WERI-Rb-1 (cell line): ENCODE results near the gene ZNF84.

Experiments used
- DNase-seq: peaks from one replicate; pipeline ENCODE4 v3.0.0-alpha.2; 2020
- H3K27ac ChIP-seq: fragments of 250-450 bp; sonication (Bioruptor Pico); 2 replicates; pipeline ENCODE4 v1.5.1; 2020; ENCODE audit warnings: mild to moderate bottlenecking, moderate library complexity
- H3K27me3 ChIP-seq: fragments of 250-450 bp; sonication (Bioruptor Pico); 2 replicates; pipeline ENCODE4 v1.5.1; 2021; ENCODE audit warnings: mild to moderate bottlenecking, low read depth, moderate library complexity; ENCODE audit not compliant: insufficient read depth, severe bottlenecking
- H3K36me3 ChIP-seq: fragments of 250-450 bp; sonication (Bioruptor Pico); 2 replicates; pipeline ENCODE4 v1.5.1; 2020; ENCODE audit warnings: mild to moderate bottlenecking, moderate library complexity
- H3K4me3 ChIP-seq: 2 replicates; pipeline ENCODE4 v1.5.1; 2011; ENCODE audit warnings: low read depth, mild to moderate bottlenecking, control low read depth, low read length
- H3K9me3 ChIP-seq: fragments of 250-450 bp; sonication (Bioruptor Pico); 2 replicates; pipeline ENCODE4 v1.5.1; 2021; ENCODE audit warnings: mild to moderate bottlenecking, moderate library complexity; ENCODE audit not compliant: severe bottlenecking
- TF ChIP-seq, protein P1 (sequence below): IDR thresholded peaks from 2 replicates; pipeline ENCODE4 v1.5.1; 2011; ENCODE audit warnings: low read depth, mild to moderate bottlenecking, control low read depth, inconsistent platforms, low read length

ZNF84 gene

DNA sequence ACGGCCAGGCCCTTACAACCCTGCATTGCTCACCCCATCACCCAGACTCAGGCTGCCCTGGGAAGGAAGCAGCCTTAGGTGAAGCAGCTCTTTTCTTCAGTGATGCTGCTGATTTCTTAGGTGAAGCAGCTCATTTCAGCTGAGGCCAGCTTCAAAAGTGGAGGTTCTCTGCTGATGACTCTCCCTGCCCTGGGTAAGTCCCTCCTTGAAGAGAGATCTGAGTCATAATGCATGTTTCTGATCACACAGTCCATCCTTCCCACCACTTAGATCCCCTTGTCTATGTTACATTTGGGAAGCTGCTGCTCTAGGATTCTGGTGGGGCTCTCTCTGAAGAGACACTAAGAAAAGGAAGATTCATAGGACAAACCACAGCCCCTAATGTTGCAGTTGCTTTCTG, 26.2 kb downstream of the ZNF84 start:
- H3K36me3 ChIP-seq: peaks cover 9% of the 10 kb centered on the region
- H3K27ac ChIP-seq: no peak overlapping the region
- no peak for DNase-seq
- H3K9me3 ChIP-seq: peaks cover 84% of the 10 kb centered on the region
- no peaks in the 10 kb centered on the region for H3K27me3 ChIP-seq
- H3K4me3 ChIP-seq: no peak overlapping the region
- TF ChIP-seq, protein P1, sequence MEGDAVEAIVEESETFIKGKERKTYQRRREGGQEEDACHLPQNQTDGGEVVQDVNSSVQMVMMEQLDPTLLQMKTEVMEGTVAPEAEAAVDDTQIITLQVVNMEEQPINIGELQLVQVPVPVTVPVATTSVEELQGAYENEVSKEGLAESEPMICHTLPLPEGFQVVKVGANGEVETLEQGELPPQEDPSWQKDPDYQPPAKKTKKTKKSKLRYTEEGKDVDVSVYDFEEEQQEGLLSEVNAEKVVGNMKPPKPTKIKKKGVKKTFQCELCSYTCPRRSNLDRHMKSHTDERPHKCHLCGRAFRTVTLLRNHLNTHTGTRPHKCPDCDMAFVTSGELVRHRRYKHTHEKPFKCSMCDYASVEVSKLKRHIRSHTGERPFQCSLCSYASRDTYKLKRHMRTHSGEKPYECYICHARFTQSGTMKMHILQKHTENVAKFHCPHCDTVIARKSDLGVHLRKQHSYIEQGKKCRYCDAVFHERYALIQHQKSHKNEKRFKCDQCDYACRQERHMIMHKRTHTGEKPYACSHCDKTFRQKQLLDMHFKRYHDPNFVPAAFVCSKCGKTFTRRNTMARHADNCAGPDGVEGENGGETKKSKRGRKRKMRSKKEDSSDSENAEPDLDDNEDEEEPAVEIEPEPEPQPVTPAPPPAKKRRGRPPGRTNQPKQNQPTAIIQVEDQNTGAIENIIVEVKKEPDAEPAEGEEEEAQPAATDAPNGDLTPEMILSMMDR: no peak

DNA sequence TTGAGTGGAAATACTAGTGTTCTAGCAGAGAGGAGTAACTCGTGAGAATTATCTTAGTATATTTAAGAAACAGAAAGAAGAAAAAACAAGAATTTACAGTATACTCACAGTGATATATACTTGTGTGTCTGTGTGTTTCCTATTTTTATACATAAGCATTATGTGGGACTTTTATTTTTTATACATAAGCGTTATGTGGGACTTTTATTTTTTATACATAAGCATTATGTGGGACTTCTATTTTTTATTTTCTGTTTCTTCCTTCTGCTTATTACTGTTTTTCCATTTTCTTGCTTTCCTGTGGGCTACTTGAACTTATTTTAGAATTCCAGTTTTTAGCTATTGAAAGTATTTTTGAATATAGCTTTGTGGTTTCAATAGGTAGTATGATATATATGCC, 36.5 kb downstream of the ZNF84 start:
- Histone ChIP-seq H3K4me3 (no peak overlapping the region), H3K9me3 (peaks cover 65% of the 10 kb centered on the region), H3K27ac (no peak overlapping the region), H3K36me3 (no peaks in the 10 kb centered on the region), H3K27me3 (no peaks in the 10 kb centered on the region)
- TF ChIP-seq, protein P1: no peak
- DNase-seq: no peak

DNA sequence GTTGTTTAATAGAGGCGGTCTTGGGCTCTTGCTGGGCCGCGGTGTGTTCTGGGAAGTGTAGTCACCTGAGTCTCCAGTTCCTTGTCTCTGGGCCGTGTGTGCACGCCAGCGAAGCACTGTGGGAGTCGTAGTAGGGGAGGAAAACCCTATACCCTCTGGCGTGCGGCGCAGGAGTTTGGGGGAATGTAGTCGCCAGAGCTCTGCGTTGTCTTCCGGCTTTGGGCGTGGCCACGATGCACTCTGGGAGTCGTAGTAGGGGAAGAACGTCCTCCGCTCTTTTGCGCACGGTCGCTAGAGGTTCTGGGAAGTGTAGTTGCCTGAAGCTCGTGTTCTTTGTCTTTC, 42.7 kb downstream of the ZNF84 start:
- peak; percentile 98 for DNase-seq
- Histone ChIP-seq H3K36me3 (peaks cover 37% of the 10 kb centered on the region), H3K27me3 (no peaks in the 10 kb centered on the region), H3K4me3 (peak overlapping the region; percentile 77), H3K27ac (peak overlapping the region; percentile 98), H3K9me3 (peaks cover 50% of the 10 kb centered on the region)
- TF ChIP-seq, protein P1: no peak

DNA sequence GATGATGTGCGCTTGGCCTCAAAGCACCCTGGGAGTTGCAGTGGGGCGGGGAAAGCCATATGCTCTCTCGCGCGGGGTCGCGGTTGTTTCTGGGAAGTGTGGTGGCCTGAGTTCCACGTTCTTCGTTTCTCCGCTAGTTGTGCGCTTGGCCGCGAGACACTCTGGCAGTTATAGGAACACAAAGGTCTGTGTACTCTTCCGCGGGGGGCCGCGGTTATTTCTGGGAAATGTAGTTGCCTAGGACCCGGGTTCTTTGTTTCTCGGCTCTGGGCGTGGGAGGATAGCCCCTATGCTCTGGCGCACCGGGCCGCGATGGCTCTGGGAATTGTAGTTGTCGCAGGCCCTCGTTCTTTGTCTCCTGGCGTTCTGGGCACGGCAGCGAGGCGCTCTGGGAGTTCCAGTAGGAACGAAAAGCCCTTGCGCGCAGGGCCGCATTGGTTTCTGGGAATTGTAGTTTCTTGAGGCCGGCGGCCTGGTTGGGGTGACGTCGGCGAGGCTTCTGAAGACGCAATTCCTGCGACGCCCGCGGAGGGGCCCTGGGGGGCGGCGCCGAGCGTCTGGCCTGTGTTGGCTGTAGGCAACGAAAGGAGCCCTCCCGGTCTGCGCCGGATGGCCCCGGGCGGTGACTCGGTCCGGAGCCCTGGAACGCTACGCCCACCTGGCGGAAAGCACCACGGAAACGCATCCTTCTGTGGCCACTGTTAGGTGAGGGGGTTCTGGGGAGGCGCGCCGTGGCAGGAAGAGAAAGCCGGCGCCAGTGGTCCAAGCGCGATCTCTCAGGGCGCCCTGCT, 43.3 kb downstream of the ZNF84 start, which contains the start of gene ZNF140:
ZNF140 (plus strand) TSS at position 556 of the 791 bp plus-strand sequence. CDS start 398 bp downstream, outside the sequence.
- peak within 1 kb of the TSS; percentile 98 for H3K27ac ChIP-seq
- peaks cover 42% of the 10 kb centered on the region for H3K36me3 ChIP-seq
- peak; percentile 96 for DNase-seq
- H3K4me3 ChIP-seq: peak within 1 kb of the TSS; percentile 77
- TF ChIP-seq, protein P1: 0 out of 2 replicates have a peak, but pooled peaks have one; percentile 16
- peaks cover 45% of the 10 kb centered on the region for H3K9me3 ChIP-seq
- no peaks in the 10 kb centered on the region for H3K27me3 ChIP-seq

DNA sequence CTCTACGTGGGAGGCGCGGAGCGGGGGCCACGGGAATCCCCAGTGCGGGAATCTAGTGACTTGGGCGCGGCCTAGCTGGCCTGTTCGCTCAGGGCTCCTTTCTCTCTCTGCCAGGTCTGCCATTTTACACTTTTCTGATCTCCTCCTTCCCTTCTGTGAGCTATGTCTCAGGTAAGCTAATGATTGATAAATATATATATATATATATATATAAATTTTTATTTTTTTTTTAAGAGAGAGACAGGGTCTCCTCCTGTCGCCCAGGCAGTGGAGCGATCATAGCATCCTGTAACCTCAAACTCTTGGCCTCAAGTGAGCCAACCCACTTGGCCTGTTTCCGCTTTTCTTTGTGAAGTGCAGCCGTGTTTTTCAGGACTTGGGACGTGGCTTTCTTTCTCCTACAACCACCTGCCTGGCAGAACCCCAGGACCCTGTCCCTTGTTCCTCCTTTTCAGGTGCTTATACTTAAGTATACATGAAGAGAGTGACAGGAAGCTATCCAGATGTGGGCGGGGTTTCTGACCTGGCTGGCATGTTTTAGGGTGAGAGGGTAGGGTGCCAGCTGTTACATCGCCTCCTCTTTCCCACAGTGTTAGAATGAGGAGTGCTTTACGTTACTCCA, 44.0 kb downstream of the ZNF84 start:
- H3K9me3 ChIP-seq: peaks cover 41% of the 10 kb centered on the region
- H3K36me3 ChIP-seq: peaks cover 49% of the 10 kb centered on the region
- H3K4me3 ChIP-seq: peak overlapping the region; percentile 77
- TF ChIP-seq, protein P1: no peak
- H3K27me3 ChIP-seq: no peaks in the 10 kb centered on the region
- peak overlapping the region; percentile 98 for H3K27ac ChIP-seq
- DNase-seq: no peak
